Esophagus squamous epithelium (tissue), 5 donors: ENCODE data around the gene CFAP92. TPM values are rescaled to one million over a fixed set of nuclear protein-coding genes. Genes with fewer than 3 reads are reported as not detected.

Experiments used
- DNase-seq: peaks from one replicate; lab custom pipeline; 2025; lab: John Stamatoyannopoulos, UW
- H3K27ac ChIP-seq, 4 donors: fragments of 200-600 bp; sonication (generic); one replicate each; pipeline ENCODE4 v1.5.1; 2016 to 2019; ENCODE audit warnings: mild to moderate bottlenecking in 1 of 4
- H3K27me3 ChIP-seq, 4 donors: fragments of 200-600 bp; sonication (generic); 1 replicate in 3 of 4; 2 replicates in 1 of 4; pipeline versions ENCODE4 v1.5.1 to v1.6.0; 2017 to 2021; ENCODE audit warnings: antibody characterized with exemption in 1 of 4
- H3K36me3 ChIP-seq, 3 donors: fragments of 200-600 bp; sonication (generic); one replicate each; pipeline ENCODE4 v1.5.1; 2016 to 2019
- H3K4me1 ChIP-seq, 3 donors: fragments of 200-600 bp; sonication (generic); one replicate each; pipeline ENCODE4 v1.5.1; 2017 to 2019
- H3K4me3 ChIP-seq, 4 donors: fragments of 200-600 bp; sonication (generic); 1 replicate in 3 of 4; 2 replicates in 1 of 4; pipeline ENCODE4 v1.5.1; 2016 to 2019; ENCODE audit warnings: mild to moderate bottlenecking in 2 of 4, moderate library complexity in 1 of 4
- H3K9me3 ChIP-seq, 3 donors: fragments of 200-600 bp; sonication (generic); one replicate each; pipeline ENCODE4 v1.5.1; 2016 to 2019
- CTCF ChIP-seq, 6 experiments: fragments of 450-650 bp in 4 of 6; fragments of 200-600 bp in 2 of 6; sonication (generic) in 2 of 6; IDR thresholded peaks; one replicate each; pipeline ENCODE4 v1.5.1; 2016 to 2019; ENCODE audit warnings: antibody characterized with exemption in 6 of 6, mild to moderate bottlenecking in 4 of 6, moderate library complexity in 4 of 6
- POLR2A ChIP-seq, 4 donors: fragments of 450-650 bp; IDR thresholded peaks; one replicate each; pipeline ENCODE4 v1.6.1; 2017; ENCODE audit warnings: antibody characterized with exemption in 4 of 4, mild to moderate bottlenecking in 4 of 4, moderate library complexity in 3 of 4
- WGBS, 2 donors: methylation state at CpG; one replicate each; pipeline ENCODE4 v1.1.5; 2018; 5-methylcytosine and 5-hydroxymethylcytosine counted together
- intact Hi-C: fragments of 100-400 bp; cut with DNase I; formaldehyde crosslinking; loops from one replicate; pipeline ENCODE4 v1.15.0; 2022
- total RNA-seq, 4 donors: library from RNA; depleted of rRNA; stranded (reverse); fragments of >200 nt; gene quantifications; one replicate each; pipeline ENCODE4 v1.1.0, GENCODE V29; 2016
- donor health status: DM: yes; HTN: yes; CAD: no.

Gene CFAP92
- total RNA-seq, 4 donors from 2014 or later = 0.40 to 1.4 (median 0.98) TPM

DNA sequence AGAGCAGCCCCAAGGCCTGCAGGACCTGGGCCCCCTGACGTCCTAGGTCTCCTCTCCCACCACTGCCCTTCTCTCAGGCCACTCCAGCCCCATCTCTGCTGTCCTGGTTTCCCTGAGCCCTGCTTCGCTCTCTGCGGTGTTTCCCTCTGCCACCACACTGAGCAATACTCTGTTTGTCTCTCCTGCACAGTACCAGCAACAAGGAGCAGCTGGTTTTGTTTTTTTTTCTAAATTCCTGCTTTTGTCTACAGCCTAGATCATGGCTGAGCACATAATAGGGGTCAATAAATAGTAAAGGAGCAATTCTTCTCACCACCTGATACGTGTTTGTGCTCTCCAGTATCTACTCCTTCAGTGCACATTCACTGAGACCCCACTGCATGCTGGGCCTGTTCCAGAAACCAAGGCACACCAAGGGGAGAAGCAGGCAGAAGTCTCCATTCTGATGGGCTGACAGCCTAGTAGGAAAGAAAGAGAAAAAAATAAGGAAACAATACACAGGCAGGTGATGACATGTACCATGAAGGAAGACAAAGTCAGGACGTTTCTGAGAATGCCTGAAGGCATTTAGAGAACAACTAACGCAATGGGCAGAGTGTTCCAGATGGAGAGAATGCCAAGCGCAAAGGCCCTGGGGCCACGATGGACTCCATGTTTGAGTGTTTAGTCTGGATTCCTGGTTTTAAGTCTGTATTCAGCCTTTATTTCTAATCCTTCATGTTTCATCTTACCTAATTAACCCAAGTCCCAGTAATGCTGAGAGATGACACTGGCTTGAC lies 120.4 kb downstream of the CFAP92 start:
- 55% methylated on average over 8 of the region's 8 CpGs for WGBS, 2 donors
- Histone ChIP-seq H3K9me3 (no peaks in the 10 kb centered on the region), H3K27me3 (no peaks in the 10 kb centered on the region), H3K4me3 (no peak overlapping the region), H3K27ac (no peak overlapping the region), H3K4me1 (peaks cover 9 to 29% (median 13%) of the 10 kb centered on the region in 3 donors), H3K36me3 (no peaks in the 10 kb centered on the region)
- TF ChIP-seq CTCF (IDR thresholded peaks at IDR 0.05) (no peak), POLR2A (IDR thresholded peaks at IDR 0.05) (no peak)
- DNase-seq = no peak
- intact Hi-C loops = no loop called here

- Histone ChIP-seq H3K36me3 (no peaks in the 10 kb centered on the region), H3K27ac (no peak overlapping the region), H3K9me3 (no peaks in the 10 kb centered on the region), H3K4me3 (no peak overlapping the region), H3K27me3 (no peaks in the 10 kb centered on the region), H3K4me1 (peaks cover 2 to 22% (median 6%) of the 10 kb centered on the region in 3 donors)
- intact Hi-C loops = no loop called here
- TF ChIP-seq CTCF (IDR thresholded peaks at IDR 0.05) = no peak
- WGBS, 2 donors = 83 to 90% methylated on average over 8 of the region's 8 CpGs
- no peak for DNase-seq
These were observed 121.1 kb downstream of the CFAP92 start for GRCh38 chr3:128872744-128873143.

GRCh38 chr3:128872282-128872681 lies 121.6 kb downstream of the CFAP92 start:
- 69 to 83% methylated on average over 2 to 4 of the region's 4 CpGs for WGBS, 2 donors

DNA sequence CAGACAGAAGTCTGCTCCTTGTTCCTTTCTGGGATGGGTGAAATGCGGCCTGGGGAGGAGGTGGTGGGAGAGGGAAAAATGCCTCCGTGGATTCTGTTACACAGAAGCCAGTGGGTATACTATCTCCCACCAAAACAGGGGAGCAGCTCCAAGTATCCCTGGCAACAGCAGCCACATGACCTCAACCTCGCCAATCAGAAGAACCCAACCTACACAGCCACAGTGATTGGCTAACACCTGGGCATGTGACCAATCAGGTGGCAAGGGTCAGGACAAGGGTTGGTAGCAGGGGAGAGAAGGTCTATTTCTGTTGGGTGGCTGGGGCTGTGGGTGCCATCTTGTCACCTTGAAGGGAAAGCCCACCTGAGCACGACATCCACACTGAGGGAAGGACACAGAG lies 123.5 kb downstream of the CFAP92 start:
- WGBS, 2 donors = 83 to 100% methylated on average over 2 of the region's 4 CpGs

More at GRCh38 chr3:128872282-128872681, 121.6 kb downstream of the CFAP92 start:
- Histone ChIP-seq H3K4me1 (peaks cover 0 to 19% (median 3%) of the 10 kb centered on the region in 3 donors), H3K27ac (no peak overlapping the region), H3K9me3 (no peaks in the 10 kb centered on the region), H3K36me3 (no peaks in the 10 kb centered on the region), H3K27me3 (no peaks in the 10 kb centered on the region), H3K4me3 (no peak overlapping the region)
- no peak for DNase-seq
- TF ChIP-seq POLR2A (IDR thresholded peaks at IDR 0.05) (no peak), CTCF (IDR thresholded peaks at IDR 0.05) (no peak)
- intact Hi-C loops = no loop called here

More for the DNA sequence above, 123.5 kb downstream of the CFAP92 start:
- no peak for DNase-seq
- peaks cover 0 to 12% (median 3%) of the 10 kb centered on the region in 3 donors for H3K4me1 ChIP-seq
- TF ChIP-seq POLR2A (IDR thresholded peaks at IDR 0.05) (no peak), CTCF (IDR thresholded peaks at IDR 0.05) (no peak)
- H3K36me3 ChIP-seq = no peaks in the 10 kb centered on the region
- intact Hi-C loops = no loop called here
- no peaks in the 10 kb centered on the region for H3K9me3 ChIP-seq
- H3K27me3 ChIP-seq = no peaks in the 10 kb centered on the region
- H3K27ac ChIP-seq = no peak overlapping the region
- H3K4me3 ChIP-seq = no peak overlapping the region
